ENCODE results near the gene KSR1. TPM values are rescaled to one million over a fixed set of nuclear protein-coding genes. Genes with fewer than 3 reads are reported as not detected.

The KSR1 gene
- total RNA-seq, 2 donors from 2014 or later, result 122 to 236 TPM

DNA sequence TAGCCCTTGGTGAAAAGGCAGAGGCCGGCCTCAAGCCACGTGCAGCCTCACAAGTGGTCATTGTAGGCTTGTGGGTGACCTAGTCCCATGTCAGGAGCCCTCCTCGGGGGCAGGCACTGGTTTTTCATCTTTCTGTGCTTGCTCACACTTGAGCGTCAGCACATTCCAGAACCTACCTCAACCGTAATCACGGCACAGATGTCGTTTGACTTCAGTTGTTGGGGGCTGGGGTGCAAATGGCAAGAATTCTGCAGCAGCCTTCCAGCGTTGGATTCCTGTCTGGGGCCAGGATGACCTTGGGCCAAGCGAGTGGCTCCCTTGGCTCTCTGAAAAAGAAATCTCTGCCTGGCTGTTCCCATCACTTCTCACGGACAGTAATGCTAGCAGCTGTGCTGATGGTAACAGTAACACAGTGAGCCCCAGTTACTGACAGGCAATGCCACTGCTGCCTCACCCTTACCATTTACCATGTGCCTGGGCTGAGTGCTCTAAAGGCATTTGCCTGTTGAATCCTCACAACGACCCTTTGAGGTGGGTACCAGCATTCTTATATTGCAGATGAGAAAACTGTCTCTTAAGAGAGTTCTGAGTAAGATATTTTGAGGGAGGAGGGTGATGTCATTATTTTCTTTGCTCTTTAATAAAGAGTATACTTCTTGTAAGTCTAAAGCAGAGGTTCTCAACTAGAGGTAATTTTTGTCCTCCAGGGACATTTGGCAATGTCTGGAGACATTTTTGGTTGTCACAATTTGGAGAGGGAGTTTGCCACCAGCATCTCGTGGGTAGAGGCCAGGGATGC is 46.5 kb downstream of the KSR1 start:
- Mint-ChIP-seq H3K4me3 (no peak overlapping the region), H3K9me3 (no peaks in the 10 kb centered on the region), H3K4me1 (ENCODE audit: low read depth in 2 of 2) (peaks cover 32 to 38% of the 10 kb centered on the region in 2 donors), H3K36me3 (peaks cover 9% of the 10 kb centered on the region), H3K27ac (peak overlapping the region in 1 of 2 donors; percentile 22), H3K27me3 (no peaks in the 10 kb centered on the region)
- DNase-seq (ENCODE audit: low spot score) (no peak), ATAC-seq (no peak)

DNA sequence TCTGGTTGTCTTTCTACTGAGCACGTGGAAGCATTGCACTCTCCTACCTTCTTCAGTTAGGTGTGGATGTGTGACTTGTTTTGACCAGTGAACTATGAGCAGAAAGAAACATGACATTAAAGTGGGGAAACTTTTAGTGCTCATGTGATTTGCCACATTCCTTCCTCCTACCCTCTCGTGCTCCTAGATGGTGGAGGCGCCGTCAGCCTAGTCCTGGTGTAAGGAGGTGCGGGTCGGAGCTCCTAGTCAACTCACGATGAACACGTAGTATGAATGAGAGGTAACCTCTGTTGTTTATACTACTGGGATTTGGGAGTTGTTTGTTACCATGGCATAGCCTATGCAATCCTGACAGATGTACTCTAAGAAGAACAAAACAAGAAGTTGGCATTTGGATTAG is 47.4 kb downstream of the KSR1 start:
- H3K36me3 Mint-ChIP-seq, result peaks cover 9% of the 10 kb centered on the region
- no peak for ATAC-seq
- H3K4me3 Mint-ChIP-seq, result no peak overlapping the region

DNA sequence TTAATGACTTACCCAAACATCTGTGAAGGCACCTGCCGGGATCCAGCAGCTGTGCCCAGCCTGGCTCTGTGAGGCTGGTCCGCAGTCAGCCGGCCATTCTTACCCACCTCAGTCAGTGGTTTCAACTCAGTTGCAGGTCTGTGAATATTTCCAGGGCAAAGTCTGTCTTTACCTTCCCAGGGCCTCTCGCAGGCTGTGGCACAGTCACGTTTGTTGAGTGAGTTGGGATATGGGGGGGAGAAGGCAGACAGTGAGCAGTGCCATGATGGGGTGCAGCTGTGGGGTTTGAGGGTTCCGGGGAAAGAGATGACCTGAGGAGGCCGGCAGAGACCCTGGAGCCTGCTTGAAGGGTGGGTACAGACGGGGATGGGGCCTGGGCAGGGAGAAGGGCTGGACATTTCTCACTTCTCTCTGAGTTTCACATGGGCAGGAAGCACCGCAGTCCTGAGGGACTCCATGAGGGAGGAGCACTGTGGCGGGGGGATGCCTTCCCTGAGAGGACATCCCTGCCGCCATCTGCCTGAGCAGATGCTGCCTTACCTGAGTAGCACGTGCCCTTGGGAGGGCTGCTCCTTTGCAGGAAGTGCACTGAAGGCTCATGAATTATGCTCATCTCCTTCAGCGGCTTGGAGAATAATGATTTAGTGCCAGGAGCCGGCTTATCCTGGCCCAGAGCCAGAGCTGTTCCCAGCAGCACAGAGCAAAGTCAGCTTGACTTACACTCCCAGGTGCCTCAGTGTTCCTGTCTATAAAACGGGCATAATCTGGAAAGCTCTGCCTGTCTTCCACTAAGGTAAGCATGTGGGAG is 48.1 kb downstream of the KSR1 start:
- peak overlapping the region; percentile 12 to 22 for H3K27ac Mint-ChIP-seq
- no peak for ATAC-seq
- H3K4me3 Mint-ChIP-seq, result no peak overlapping the region

More for the DNA sequence above, 47.4 kb downstream of the KSR1 start:
- Mint-ChIP-seq H3K9me3 (no peaks in the 10 kb centered on the region), H3K4me1 (ENCODE audit: low read depth in 2 of 2) (peaks cover 29 to 37% of the 10 kb centered on the region in 2 donors), H3K27ac (peak overlapping the region in 1 of 2 donors; percentile 22), H3K27me3 (no peaks in the 10 kb centered on the region)
- no peak for DNase-seq (ENCODE audit: low spot score)

DNA sequence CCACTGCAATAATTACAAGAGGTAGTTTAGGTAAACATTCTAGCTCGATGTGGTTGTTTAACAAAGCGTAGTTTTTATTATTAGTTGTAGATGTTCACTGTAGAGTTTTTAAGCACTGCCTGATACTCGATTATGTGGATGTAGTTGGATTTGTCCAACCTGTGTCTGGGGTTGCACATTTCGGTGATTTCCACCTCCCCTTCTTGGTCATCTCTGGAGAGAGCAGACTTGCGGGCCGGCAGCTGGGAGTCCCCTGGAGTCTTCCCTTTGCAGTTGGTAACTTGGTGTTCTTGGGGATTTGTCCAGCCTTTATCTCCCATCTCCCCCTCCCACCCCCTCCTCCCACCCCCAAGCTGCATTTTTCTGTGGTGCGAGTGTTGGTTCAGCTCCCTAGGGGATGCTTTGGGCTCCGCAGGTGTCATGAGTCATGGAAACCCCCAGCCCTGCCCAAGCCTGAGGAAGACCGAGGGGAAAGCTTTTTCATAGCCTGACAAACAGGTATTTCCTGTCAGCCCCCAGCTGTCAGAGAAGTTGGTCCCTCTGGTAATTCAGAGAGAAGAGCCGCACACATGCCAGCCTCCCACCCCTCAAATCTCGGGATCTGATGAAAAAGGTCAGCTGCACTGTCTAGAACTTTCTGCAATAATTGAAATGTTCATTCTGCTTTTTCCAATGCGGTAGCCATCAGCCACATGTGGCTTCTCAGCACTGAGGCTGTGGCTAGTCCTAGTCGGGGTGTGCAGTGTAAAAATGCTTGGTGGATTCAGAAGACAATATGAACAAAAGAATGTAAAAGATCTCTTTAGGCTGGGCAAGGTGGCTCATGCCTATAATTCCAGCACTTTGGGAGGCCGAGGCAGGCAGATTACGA is 50.3 kb downstream of the KSR1 start:
- DNase-seq (ENCODE audit: low spot score) (no peak), ATAC-seq (peak in 1 of 2 donors; percentile 41)
- Mint-ChIP-seq H3K9me3 (no peaks in the 10 kb centered on the region), H3K27ac (no peak overlapping the region), H3K4me3 (no peak overlapping the region), H3K4me1 (ENCODE audit: low read depth in 2 of 2) (peaks cover 27 to 37% of the 10 kb centered on the region in 2 donors), H3K36me3 (no peaks in the 10 kb centered on the region), H3K27me3 (no peaks in the 10 kb centered on the region)

More for the DNA sequence above, 48.1 kb downstream of the KSR1 start:
- Mint-ChIP-seq H3K27me3 (no peaks in the 10 kb centered on the region), H3K4me1 (ENCODE audit: low read depth in 2 of 2) (peaks cover 25 to 33% of the 10 kb centered on the region in 2 donors), H3K9me3 (no peaks in the 10 kb centered on the region), H3K36me3 (peaks cover 9% of the 10 kb centered on the region)
- no peak for DNase-seq (ENCODE audit: low spot score)

DNA sequence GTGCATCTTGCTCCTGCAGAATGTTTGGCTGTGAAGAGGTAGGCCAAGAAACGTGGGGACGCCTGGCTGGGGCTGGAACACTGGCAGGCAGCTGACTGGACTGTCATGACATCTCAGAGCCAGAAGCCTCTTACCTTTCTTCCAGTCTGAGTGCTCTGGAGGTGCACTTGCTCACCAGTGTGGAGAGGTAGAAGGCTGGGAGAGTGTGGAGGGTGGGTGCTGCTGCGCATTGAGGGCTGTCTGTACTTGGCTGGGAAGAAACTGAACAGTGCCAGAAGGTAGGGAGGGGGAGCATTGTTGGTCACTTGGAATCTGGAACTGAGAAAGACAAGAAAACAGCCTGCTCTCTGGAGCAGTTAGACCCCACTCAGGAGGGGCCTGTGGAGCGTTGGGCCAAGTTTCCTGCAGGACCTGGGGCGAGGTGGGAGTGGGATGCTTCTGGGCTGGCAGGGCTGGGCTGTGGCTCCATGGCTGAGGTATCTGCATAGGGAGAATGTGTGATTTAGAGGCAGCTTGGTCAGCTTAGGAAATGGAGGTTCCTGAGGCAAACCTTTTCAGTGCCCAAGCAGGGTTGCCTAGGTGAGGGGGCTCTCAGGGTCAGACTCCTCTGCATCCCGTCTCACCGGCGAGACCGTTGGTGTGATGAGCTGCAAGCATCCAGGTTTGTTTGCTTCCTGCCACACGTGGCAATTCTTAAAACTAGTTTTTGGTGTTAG is 55.1 kb downstream of the KSR1 start:
- H3K27me3 Mint-ChIP-seq, result no peaks in the 10 kb centered on the region
- peak overlapping the region in 1 of 2 donors; percentile 18 for H3K27ac Mint-ChIP-seq
- H3K36me3 Mint-ChIP-seq, result no peaks in the 10 kb centered on the region
- no peak for DNase-seq (ENCODE audit: low spot score)
- H3K4me3 Mint-ChIP-seq, result no peak overlapping the region
- H3K9me3 Mint-ChIP-seq, result no peaks in the 10 kb centered on the region
- peak in 1 of 2 donors; percentile 42 for ATAC-seq
- peaks cover 27 to 38% of the 10 kb centered on the region in 2 donors for H3K4me1 Mint-ChIP-seq (ENCODE audit: low read depth in 2 of 2)

DNA sequence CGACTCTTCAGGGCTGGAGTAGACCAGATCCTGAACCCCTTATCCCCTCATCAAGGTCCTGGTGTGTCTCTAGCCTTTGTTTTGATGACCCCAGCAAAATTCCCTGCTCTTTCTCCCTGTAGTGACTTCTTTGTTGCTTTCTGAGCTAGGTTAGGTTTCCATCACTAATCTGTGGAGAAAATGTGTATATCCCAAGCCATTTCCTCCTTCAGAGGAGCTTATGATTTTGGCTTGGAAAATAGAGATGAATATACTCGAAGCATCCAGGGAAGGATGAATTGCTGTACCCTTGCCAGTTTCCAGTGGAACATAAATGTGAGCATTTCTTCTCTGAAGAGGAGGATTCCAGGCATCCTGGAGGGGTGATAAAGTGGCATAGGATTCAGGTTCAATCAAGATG is 55.8 kb downstream of the KSR1 start:
- DNase-seq (ENCODE audit: low spot score) (no peak), ATAC-seq (no peak)
- no peaks in the 10 kb centered on the region for H3K36me3 Mint-ChIP-seq
- H3K9me3 Mint-ChIP-seq, result no peaks in the 10 kb centered on the region
- H3K4me3 Mint-ChIP-seq, result no peak overlapping the region
- H3K27me3 Mint-ChIP-seq, result no peaks in the 10 kb centered on the region
- peak overlapping the region in 1 of 2 donors; percentile 54 for H3K27ac Mint-ChIP-seq
- peaks cover 21 to 32% of the 10 kb centered on the region in 2 donors for H3K4me1 Mint-ChIP-seq (ENCODE audit: low read depth in 2 of 2)

DNA sequence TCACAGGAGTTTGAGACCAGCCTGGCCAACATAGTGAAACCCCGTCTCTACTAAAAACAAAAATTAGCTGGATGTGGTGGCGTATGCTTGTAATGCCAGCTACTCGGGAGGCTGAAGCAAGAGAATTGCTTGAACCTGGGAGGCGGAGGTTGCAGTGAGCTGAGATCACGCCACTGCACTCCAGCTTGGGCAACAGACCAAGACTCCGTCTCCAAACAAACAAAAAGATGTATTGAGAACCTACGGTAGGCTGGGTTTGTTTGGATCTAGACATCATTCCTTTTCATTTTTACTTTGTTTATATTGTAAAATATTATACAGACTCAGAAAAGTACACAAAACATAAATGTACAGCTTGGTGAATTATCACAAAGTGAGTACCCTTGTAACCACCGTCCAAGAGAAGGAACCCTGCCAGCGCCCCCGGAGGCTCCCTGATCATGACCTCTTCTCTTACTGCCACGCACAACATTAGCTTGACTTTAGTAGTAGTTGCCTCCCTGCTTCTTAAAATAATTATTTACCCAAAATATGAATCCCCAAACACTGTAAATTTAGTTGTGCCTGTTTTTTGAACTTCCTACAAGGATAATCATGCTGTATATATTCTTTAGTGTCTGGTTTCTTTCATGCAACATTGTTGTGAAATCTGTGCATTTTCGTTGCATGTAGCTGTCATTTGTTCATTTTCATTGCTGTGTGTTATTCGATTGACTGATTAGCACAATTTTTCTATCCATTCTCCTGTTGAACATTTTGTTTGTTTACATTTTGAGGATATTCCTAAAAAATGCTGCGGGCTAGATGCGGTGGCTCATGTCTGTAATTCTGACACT is 56.5 kb downstream of the KSR1 start:
- no peak for ATAC-seq
- peaks cover 24 to 34% of the 10 kb centered on the region in 2 donors for H3K4me1 Mint-ChIP-seq (ENCODE audit: low read depth in 2 of 2)
- no peaks in the 10 kb centered on the region for H3K9me3 Mint-ChIP-seq
- no peak overlapping the region for H3K4me3 Mint-ChIP-seq
- no peaks in the 10 kb centered on the region for H3K36me3 Mint-ChIP-seq
- H3K27ac Mint-ChIP-seq, result peak overlapping the region in 1 of 2 donors; percentile 54
- H3K27me3 Mint-ChIP-seq, result no peaks in the 10 kb centered on the region
- DNase-seq (ENCODE audit: low spot score), result no peak

DNA sequence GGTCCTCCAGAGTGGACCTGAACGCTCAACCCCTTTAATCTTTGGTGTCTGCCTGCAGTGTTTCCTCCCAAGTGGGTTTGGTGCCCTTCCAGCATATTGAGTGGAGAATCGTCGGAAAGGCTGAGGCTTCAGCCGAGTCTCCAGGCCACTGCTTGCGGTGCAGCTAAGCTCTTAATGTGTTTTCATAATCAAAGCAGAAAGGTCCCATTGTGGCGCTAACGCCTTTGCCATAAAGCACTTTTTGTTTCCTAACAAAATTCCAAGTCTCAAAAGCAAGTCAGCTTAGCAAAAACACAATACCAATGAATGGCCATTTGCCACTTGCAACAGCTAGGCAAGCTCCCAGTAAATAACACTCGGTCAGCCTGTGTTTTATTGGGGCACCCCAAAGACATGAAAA is 57.6 kb downstream of the KSR1 start:
- no peaks in the 10 kb centered on the region for H3K9me3 Mint-ChIP-seq
- H3K4me3 Mint-ChIP-seq, result no peak overlapping the region
- ATAC-seq, result no peak

DNA sequence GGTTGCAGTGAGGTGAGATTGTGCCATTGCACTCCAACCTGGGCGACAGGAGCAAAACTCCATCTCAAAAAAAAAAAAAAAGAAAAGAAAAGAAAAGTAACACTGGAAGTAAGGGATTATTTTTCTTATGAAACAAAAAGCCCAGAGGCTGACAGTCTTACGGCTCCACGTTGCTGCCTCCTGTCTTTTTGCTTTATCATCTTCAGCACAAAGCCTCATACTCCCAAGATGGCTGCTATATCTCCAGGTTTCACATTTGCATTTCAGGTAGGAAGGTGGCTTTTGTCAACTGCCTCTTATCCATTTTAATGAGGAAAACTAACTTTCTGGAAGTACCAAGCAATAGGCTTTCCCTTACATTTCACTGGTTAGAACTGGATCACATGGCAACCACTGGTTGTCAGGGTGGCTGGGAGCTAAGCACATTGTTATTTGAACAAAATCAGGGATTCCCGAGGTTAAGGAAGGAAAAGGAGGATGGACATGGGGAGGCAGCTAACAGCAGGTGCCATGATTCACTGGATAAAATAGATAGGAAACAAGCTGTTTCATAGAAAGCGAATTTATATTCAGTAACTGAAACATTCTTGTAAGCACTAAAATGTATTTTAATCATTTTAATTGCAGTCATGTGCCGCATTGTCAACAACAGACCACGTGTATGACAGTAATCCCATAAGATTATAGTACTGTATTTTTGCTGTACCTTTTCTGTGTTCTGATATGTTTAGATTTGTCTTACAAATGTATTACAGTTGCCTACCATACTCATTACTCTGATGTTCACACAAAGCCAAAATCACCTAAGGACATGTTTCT is 58.6 kb downstream of the KSR1 start:
- Mint-ChIP-seq H3K9me3 (no peaks in the 10 kb centered on the region), H3K4me3 (no peak overlapping the region), H3K27ac (no peak overlapping the region), H3K27me3 (no peaks in the 10 kb centered on the region), H3K36me3 (no peaks in the 10 kb centered on the region), H3K4me1 (ENCODE audit: low read depth in 2 of 2) (peaks cover 34 to 46% of the 10 kb centered on the region in 2 donors)
- ATAC-seq (no peak), DNase-seq (ENCODE audit: low spot score) (no peak)

More for the DNA sequence above, 57.6 kb downstream of the KSR1 start:
- Mint-ChIP-seq H3K36me3 (no peaks in the 10 kb centered on the region), H3K4me1 (ENCODE audit: low read depth in 2 of 2) (peaks cover 34 to 42% of the 10 kb centered on the region in 2 donors), H3K27ac (no peak overlapping the region), H3K27me3 (no peaks in the 10 kb centered on the region)
- DNase-seq (ENCODE audit: low spot score), result no peak

DNA sequence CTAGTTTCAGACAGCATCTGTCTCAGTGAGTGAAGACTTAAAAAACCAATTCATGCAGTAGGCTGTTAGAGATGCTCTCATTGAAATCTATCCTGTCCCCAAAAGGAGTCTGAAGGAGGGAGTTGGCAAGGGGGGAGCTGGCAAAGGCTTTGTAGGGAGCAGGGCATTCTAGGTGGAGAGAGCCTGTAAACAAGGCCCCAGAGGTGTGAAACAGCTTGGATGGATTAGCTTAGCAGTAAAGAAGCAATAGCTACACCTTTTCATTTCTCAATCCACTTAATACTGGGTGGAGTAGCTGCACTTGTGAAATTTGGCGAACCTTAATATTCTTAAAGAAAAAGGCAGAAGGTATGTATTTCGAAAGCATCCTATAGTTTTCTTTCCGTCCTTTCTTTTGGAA is 61.8 kb downstream of the KSR1 start:
- Mint-ChIP-seq H3K36me3 (no peaks in the 10 kb centered on the region), H3K4me1 (ENCODE audit: low read depth in 2 of 2) (peaks cover 27 to 51% of the 10 kb centered on the region in 2 donors), H3K27me3 (no peaks in the 10 kb centered on the region), H3K4me3 (no peak overlapping the region), H3K27ac (no peak overlapping the region), H3K9me3 (no peaks in the 10 kb centered on the region)
- DNase-seq (ENCODE audit: low spot score) (no peak), ATAC-seq (no peak)

DNA sequence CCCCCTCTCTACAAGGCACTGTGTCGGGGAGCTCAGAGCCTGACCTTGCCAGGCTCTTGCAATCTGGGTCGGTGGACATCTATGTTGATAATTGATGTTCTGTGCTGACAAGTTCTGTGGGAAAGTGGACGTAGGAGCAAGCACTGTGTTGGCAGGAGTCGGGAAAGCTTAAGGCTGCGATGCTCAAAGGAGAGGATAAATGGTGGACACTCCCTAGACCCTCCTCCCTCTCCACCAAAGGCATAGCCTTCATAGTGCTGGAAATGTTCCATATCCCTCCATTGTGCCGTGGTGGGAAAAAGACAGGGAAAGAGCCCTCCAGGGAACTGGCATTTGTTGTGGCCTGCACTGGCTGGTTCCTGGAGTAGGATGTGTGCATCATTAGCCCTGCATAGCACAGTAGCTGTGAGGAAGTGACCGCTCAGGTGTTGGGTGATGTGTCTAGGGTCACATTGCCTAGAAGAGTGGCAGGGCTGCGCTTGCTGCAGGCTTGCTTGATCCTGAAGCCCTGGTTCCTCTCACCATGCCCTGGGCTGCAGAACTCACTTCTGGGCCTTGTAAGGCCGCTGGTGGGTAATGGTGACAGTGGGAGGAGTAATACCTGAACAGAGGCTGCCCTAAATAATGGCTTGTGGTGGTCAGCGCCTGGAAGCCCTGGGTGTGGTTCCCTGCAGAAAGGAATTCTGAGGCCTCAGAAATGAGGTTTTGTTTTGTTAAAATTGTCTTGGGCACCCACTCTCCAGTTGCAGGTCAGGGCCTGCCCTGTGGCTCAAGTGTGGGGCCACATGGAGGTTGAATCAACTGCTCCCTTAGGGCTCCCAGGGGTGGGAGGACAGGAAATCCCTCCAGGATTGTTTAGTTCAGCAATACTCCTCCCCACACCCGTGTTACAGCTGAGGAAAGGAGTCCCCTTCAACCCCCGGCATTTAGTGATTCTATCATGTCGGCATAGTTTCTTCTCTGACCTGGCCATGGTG is 62.6 kb downstream of the KSR1 start:
- Mint-ChIP-seq H3K4me1 (ENCODE audit: low read depth in 2 of 2) (peaks cover 27 to 46% of the 10 kb centered on the region in 2 donors), H3K27ac (peak overlapping the region in 1 of 2 donors; percentile 54), H3K36me3 (no peaks in the 10 kb centered on the region), H3K4me3 (no peak overlapping the region), H3K9me3 (no peaks in the 10 kb centered on the region), H3K27me3 (no peaks in the 10 kb centered on the region)
- DNase-seq (ENCODE audit: low spot score) (no peak), ATAC-seq (peak in 1 of 2 donors; percentile 37)
